Kidney (tissue), 14 donors: ENCODE results near the gene SPANXN2. TPM values are rescaled to one million over a fixed set of nuclear protein-coding genes. Genes with fewer than 3 reads are reported as not detected.

Source experiments
- DNase-seq, 5 donors: peaks; one replicate each; pipeline ENCODE4 v3.0.0-alpha.2; 2013 to 2020
- FAIRE-seq: peaks from 2 replicates; lab custom pipeline; 2012; peaks lifted over from hg19 to GRCh38; lab: Jason Lieb, UNC
- H3K27ac ChIP-seq, 2 donors: one replicate each; pipeline ENCODE4 v1.7.0; 2013; ENCODE audit warnings: low read depth in 2 of 2, low read length in 2 of 2, inconsistent platforms in 1 of 2
- H3K27me3 ChIP-seq: one replicate; pipeline ENCODE4 v1.7.1; 2013; ENCODE audit warnings: low read length, inconsistent platforms; ENCODE audit not compliant: control insufficient read depth, insufficient read depth
- H3K36me3 ChIP-seq, 3 donors: one replicate each; pipeline versions ENCODE4 v1.7.0 to v1.7.1; 2013; ENCODE audit warnings: low read length in 3 of 3, control low read depth in 1 of 3, inconsistent platforms in 1 of 3; ENCODE audit not compliant: insufficient read depth in 3 of 3, control insufficient read depth in 2 of 3
- H3K4me1 ChIP-seq, 3 donors: one replicate each; pipeline versions ENCODE4 v1.7.0 to v1.7.1; 2013; ENCODE audit warnings: low read length in 3 of 3, inconsistent platforms in 1 of 3, low read depth in 1 of 3; ENCODE audit not compliant: control insufficient read depth in 2 of 3, insufficient read depth in 2 of 3
- H3K4me3 ChIP-seq, 3 donors: one replicate each; pipeline versions ENCODE4 v1.7.0 to v1.8.1; 2013; ENCODE audit warnings: low read length in 3 of 3, control low read depth in 1 of 3, inconsistent platforms in 1 of 3
- H3K9ac ChIP-seq, 3 donors: one replicate each; pipeline versions ENCODE4 v1.7.0 to v1.7.1; 2013; ENCODE audit warnings: low read length in 3 of 3, control low read depth in 1 of 3, inconsistent platforms in 1 of 3
- H3K9me3 ChIP-seq, 3 donors: one replicate each; pipeline versions ENCODE4 v1.7.0 to v1.7.1; 2013; ENCODE audit warnings: low read length in 3 of 3, control low read depth in 1 of 3, inconsistent platforms in 1 of 3; ENCODE audit not compliant: control insufficient read depth in 2 of 3, insufficient read depth in 1 of 3
- CTCF ChIP-seq: IDR thresholded peaks from 3 replicates; pipeline ENCODE4 v1.5.1; 2012; ENCODE audit warnings: mild to moderate bottlenecking, moderate library complexity, borderline replicate concordance; ENCODE audit not compliant: insufficient read depth; ENCODE audit errors: extremely low read depth
- intact Hi-C: fragments of 100-400 bp; cut with DNase I; formaldehyde crosslinking; loops from one replicate; pipeline ENCODE4 v1.11.1; 2022
- polyA plus RNA-seq: library from polyadenylated mRNA; stranded (reverse); fragments of 350-450 nt; fragmentation: Illumina TruSeq; extraction: RNeasy Lipid Tissue Mini Kit (QIAGEN cat#74804); gene quantifications from one replicate; pipeline ENCODE4 v1.2.3, GENCODE V29; 2014; ENCODE audit warnings: low read depth, low replicate concordance; ENCODE audit not compliant: insufficient read depth
- total RNA-seq: library from RNA; stranded (reverse); fragmentation: NEBNext Ultra II Directional; extraction: Animal tissue kit (Norgen Biotek cat#: 25700); gene quantifications from one replicate; pipeline ENCODE4 v1.2.1, GENCODE V29; 2021
- donor health status: control.
- donor health status: control.
- donor health status: control.
- donor health status: control.
- donor health status: control.
- donor health status: DM: yes; HTN: yes; CAD: no.
- donor health status: Normal renal cell carcinoma (clear cell type).

The SPANXN2 gene
- total and polyA plus RNA-seq, 2 donors from 2014 or later, result not detected

DNA sequence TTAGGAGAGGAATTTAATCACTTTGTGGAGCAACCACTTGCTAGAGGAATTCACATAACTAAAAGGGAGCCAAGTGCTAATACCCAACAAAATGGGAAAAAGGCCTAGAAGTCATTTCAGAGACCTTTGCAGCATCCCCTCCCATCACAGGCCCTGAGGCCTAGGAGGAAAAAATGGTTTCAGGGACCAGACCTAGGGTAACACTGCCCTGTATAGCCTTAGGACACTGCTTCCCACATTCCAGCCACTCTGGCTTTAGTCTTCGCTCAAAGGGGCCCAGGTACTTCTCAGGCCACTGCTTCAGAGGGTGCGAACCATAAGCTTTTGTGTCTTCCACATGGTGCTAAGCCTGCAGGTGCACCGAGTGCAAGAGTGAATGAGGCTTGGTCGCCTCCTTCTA lies 19.1 kb downstream of the SPANXN2 start:
- no peaks in the 10 kb centered on the region for H3K9me3 ChIP-seq
- FAIRE-seq, result no peak
- no peak overlapping the region for H3K4me3 ChIP-seq
- TF ChIP-seq CTCF, result no peak
- DNase-seq, result no peak
- no peak overlapping the region for H3K9ac ChIP-seq
- H3K4me1 ChIP-seq, result no peaks in the 10 kb centered on the region
- no peak overlapping the region for H3K27ac ChIP-seq
- intact Hi-C loops, result no loop called here
- H3K27me3 ChIP-seq, result no peaks in the 10 kb centered on the region
- H3K36me3 ChIP-seq, result no peaks in the 10 kb centered on the region

DNA sequence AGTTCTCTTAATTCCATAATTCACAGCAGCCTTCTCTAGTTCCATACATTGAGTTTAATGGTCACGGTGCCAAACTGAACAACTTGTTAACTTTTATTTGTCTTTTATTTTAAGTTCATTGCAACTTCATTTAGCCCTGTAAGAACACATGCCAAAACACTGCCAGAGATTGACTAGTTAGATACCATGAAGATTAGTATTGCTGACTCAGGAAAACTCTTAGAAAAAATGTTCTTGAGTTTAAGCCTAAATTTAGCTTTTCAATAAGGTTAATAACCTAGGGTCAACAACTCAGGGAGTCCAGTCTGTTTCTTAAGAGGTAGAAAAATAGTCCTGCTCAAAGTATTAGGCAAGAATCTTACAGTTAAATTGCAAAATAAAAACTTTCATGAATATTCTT lies 25.7 kb downstream of the SPANXN2 start:
- Histone ChIP-seq H3K9ac (no peak overlapping the region), H3K4me3 (no peak overlapping the region), H3K27me3 (no peaks in the 10 kb centered on the region), H3K9me3 (no peaks in the 10 kb centered on the region), H3K27ac (no peak overlapping the region), H3K4me1 (no peaks in the 10 kb centered on the region), H3K36me3 (no peaks in the 10 kb centered on the region)
- no peak for TF ChIP-seq CTCF
- intact Hi-C loops, result no loop called here
- DNase-seq (no peak), FAIRE-seq (no peak)

GRCh38 chrX:143683486-143683885 lies 37.1 kb downstream of the SPANXN2 start:
- no peak for FAIRE-seq
- Histone ChIP-seq H3K4me1 (no peaks in the 10 kb centered on the region), H3K27ac (no peak overlapping the region), H3K36me3 (no peaks in the 10 kb centered on the region), H3K27me3 (no peaks in the 10 kb centered on the region), H3K9me3 (no peaks in the 10 kb centered on the region), H3K4me3 (no peak overlapping the region), H3K9ac (no peak overlapping the region)
- DNase-seq, result peak in 2 of 5 donors; percentile 7
- TF ChIP-seq CTCF, result no peak
- intact Hi-C loops, result no loop called here

- TF ChIP-seq CTCF, result no peak
- H3K9ac ChIP-seq, result no peak overlapping the region
- H3K4me1 ChIP-seq, result no peaks in the 10 kb centered on the region
- no peak for DNase-seq
- H3K27ac ChIP-seq, result no peak overlapping the region
- H3K27me3 ChIP-seq, result no peaks in the 10 kb centered on the region
- intact Hi-C loops, result no loop called here
- H3K9me3 ChIP-seq, result no peaks in the 10 kb centered on the region
- no peak overlapping the region for H3K4me3 ChIP-seq
- no peaks in the 10 kb centered on the region for H3K36me3 ChIP-seq
- FAIRE-seq, result no peak
Measured at GRCh38 chrX:143674926-143675325, 45.6 kb downstream of the SPANXN2 start.
